Measurements from ENCODE around the gene WIPF3.

Gene WIPF3

DNA sequence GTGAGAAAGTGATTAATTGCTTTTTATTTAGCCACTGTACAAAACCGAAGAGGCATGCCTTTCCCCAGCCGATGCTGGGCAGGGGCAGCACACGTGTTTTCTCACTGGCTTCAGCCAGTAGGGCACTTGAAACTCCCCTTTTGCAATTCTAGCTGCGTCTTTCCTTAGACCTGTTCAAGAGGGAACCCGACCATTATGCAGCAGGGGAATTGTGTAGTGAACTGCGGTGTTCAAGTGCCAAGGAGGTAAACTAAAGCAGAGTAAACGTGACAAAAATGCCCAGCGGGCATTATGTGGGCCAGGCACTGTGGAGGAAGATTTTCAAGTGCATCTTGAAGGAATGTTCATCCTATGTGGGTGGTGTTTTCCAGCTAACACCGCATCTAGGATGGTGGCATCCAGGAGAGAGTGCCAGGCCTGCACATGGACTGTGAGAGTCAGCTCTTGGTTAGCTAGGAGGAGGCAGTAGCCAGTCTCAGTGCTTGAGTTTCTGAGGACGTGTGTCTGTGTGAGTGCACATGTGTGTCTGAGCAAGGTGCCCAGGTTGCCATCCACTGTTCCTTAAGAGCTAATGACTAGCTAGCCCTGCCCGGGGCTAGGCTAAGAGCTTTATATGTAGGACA is 3.3 kb downstream of the WIPF3 start:
- no peak for DNase-seq

DNA sequence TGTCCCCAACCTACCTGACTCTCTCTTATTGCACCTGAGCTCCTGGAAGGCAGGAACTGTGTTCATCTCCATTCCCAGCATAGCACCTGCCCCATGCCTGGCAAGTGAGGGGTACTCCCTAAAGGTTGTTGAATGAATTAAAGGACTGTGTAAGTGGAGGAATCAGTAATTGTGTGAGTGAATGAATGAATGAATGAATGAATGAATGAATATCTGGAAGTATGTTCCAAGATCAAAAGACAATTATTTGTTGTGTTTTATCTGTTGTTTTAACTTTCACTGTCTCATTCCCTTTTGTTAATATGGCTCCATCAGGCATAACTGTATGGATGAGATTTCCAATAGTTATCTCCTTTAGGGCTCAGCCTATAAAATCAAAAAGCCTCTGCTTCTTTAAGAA is 4.0 kb downstream of the WIPF3 start:
- no peak for DNase-seq

DNA sequence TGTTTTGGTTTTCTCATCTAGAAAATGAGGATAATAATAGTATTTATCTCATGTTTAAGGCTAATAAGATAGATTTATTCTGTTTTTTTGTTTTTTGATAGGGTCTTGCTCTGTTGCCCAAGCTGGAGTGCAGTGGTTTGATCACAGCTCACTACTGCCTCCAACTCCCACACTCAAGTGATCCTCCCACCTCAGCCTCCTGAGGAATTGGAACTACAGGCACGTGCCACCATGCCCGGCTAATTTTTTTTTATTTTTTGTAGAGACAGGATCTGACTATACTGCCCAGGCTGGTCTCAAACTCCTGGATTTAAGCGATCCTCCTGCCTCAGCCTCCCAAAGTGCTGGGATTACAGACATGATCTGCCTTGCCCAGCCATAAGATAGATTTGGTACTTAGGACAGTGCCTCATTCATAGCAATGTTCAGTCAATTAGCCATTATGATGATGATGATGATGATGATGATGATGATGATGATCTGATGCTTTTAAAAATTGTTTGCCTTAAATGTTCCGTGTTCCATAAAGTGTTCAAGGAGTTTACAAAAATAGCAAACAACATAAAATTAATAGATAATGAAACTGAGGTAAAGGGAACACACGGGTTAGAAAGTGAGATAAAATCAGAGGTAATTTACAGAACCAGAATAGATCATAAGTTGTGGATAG is 4.6 kb downstream of the WIPF3 start:
- no peak for DNase-seq

DNA sequence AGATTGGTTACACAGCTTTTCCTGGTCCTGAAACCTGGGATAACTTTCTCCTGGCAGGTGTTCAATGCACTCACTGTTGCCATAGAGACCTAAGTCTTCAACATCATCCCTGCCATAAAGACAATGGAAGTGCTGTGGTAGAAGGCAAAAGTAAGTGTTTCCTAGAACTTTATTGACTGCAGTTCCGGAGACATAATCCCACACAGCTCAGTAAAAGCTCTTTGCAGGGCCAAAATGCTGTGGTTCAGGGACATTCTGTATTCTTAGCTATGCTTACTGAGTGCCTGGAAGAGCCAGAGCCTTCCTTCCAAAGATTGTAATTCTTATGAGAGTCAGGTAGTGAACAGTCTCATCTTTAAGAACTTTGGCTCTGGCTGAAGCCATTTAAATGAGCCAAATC is 5.3 kb downstream of the WIPF3 start:
- DNase-seq, result peak; percentile 9

DNA sequence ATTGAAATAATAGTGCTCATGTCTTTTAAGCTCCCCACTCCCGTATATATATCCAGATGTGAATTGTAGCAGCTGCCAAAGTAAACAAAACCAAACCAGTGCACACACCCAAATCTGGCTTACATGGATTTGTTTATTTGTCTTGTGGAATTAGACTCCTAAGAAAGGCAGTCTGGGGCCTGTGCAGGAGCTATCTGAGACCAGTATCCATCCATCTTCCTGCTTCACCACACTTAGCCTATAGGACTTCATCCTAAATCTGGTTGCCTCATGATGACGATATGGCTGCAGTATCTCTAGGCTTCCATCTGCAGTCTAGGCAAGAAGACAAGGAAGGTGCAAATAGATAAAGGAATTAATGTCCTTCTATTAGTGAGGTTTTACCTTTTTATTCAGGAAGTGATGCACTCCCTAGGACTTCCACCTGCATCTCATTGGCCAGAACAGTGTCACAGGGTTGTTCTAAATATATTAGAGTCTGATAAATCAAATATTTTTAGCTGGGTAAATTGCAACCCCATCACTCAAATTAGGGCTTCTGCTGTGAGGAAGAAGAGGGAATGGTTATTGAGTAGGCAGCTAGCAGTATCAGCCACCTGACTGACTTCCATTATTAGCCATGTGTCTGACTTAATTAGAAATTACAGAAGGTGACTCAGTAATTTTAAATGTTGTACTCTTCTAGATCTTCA is 6.0 kb downstream of the WIPF3 start:
- DNase-seq, result no peak

DNA sequence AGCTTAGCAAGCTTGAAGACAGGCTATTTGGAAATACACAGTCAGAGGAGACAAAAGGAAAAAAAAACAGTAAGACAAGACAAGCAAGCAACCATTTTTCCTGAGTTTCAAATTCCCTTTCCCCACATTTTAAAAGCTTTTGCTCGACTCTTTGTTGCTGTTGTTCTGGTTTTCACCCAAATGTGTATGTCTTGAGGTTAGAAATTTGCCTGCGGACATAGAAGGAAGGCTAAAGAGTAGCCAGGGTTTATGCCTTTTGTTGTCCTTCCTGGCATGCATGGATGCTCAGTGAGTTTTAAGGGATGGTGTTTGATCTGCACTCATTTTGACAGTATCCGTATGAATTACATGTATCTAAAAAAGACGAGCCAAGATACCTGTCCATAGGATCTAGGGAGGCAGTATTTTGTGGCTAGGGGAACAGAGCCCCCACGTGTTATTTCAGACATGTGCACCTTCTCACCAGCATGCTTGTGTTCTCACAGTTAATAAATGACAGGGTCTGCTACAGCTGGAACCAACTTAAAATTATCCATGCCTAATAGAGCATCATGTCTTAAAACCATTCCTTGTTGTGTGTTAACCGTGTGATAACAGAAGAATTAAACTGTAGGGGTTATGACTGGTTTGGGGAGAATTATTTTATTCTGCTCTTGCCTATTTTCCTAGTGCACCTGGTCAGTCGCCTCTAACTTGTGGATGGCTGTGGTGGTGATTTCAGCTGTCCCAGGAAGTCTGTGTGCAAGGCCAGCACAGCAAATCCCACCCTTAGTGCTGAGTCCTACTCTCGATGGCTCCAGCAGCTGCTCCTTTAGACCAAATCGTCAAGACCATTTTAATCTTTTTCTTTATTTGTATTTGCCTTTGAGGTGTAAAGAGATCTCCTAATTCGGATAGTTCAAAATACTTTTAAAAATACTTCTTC is 9.1 kb downstream of the WIPF3 start:
- DNase-seq, result no peak

DNA sequence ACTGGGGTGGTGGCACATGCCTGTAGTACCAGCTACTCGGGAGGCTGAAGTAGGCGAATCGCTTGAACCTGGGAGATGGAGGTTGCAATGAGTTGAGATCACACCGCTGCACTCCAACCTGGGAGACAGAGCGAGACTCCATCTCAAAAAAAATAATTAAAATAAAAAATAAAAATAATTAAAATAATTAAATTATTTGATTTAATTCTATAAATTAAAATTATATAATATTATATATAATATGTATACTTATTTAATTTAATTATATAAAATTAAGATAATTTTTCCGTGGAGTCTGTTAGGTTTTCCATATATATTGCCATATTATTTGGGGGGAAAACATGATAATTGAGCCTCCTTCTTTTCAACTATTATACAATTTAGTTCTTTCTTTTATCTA is 12.0 kb downstream of the WIPF3 start:
- no peak for DNase-seq

DNA sequence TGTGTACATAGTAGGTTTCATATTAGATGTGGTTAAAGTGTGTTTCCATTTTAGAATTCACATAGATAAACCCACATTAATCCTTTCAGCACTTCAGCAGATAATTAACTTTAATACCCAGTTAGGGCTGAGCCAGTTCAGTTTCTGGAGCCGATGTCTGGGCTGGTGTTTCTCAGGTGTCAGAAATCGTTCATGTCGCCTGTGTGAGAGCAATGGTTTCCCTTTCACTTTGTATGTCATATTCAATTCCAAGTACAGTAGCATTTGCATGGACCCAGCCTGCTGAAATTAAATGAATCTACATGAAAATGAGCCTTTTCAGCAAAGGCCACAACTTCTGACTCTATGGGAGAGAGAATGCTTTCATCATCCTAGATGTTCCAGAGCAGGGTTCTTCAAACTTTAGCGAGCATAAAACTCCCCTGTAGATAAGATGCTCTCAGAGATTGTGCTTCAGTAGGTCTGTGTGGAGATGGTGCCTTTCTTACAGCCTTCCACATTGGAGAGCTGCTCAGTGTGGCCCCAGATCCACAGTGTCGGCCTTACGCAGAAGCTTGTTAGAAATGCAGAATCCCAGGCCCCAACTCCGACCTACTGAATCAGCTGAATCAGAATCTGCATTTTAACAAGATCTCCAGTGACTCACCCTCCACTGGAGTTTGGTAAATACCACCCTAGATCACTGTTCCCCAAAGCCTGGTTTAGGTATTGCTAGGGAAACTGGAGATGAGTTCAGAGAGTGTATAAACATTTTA is 19.6 kb downstream of the WIPF3 start:
- no peak for DNase-seq

DNA sequence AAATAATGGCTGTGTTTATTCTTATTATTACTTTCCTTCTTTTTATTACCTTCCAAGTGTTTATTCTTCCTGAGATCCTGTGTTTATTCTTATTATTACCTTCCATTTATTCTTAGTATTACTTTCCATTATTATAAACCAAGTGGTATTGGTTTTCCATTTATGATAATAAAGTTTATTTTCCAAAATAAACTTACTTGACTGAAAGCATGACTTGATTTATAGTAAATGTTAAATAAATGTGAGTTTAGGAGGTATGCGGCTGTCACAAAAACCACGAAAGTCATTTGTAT is 20.2 kb downstream of the WIPF3 start:
- no peak for DNase-seq

DNA sequence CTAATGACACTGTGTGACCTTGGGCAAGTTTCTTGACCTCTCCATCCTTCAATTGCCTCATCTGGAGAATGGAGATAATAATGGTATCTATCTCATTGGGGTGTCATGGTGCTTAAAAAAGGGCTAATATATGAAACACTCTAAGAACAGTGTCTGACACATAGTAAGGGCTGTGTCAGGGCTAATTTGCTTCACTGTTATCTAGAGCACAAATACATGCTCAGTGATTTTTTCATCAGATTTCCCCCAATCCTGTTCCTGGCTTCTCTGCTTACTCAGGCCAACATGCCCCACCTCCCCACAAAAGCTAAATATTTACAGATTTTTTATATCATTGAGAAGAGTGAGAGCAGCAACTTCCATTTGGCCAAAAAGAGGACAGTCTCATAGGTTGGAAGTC is 20.6 kb downstream of the WIPF3 start:
- DNase-seq, result no peak

DNA sequence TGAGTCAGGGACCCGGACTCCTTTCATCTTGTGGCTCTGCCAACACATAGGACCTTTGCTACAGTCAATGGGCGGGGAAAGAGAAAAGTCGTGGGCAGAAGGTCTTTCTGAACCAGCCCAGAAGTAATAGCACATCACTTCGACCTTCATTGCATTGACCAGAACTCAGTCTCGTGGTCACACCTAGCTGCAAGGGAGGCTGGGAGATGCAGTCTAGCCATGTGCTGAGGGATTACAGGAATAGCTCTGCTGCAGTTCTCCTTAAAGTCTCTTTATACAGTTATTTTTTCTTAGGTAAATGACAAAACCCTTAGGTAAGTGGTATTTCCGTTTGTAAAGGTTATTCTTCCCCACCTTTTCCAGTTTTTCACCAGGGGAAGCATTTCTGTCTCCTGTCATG is 25.4 kb downstream of the WIPF3 start:
- DNase-seq, result no peak

DNA sequence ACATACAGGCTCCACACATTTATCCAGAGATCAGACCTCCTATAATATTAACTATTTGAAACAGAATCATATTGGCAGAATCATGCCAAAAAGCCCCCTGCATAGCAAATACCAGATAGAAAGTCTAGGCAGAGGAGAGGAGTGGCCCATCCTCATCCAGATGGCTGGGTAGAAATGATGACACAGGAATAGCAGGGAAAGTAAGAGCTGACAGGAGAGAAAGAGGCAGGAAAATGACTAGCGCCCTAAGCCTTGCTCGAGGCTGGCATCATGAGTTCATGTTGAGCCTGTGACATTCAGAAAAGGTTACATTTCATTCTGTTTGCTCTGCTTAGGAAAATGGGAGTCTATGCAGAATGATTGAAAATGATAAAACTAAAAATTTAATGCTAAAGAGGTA is 27.6 kb downstream of the WIPF3 start:
- no peak for DNase-seq

DNA sequence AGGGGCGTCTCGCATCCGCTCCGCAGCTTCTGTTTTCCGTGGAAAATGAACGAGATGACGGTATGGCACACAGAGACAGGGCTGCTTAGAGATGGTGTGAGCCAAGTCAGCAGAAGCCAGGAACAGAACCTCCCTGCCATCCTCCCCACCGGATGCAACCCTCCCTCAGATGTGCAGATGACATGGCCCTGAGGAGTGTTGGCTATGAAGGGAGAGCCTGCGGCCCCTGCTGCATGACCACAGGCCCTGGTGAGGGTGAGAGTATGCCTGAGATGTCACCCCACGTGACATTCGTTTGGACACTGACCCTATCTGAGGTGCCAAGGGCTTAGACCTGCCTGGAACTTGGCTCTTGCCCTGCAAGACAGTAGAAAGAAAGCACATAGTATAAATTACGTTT is 29.4 kb downstream of the WIPF3 start:
- no peak for DNase-seq

DNA sequence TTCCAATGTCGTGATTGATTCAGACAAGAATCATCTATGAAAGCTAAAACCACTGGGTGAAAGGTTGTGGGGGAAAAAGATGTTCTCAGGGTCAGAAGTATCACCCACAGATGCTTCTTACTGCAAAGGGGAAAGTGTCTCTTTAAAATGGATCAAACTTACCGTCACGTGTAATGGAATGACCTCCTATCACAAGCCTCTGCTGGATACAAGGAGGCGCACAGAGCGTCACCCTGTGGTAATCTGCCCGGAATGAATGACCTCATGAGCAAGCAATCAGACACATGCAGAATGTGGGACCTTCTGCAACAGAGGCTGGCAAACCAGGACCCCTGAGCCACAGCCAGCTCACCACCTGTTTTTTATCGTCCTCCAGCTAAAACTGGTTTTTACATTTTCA is 33.0 kb downstream of the WIPF3 start:
- no peak for DNase-seq

DNA sequence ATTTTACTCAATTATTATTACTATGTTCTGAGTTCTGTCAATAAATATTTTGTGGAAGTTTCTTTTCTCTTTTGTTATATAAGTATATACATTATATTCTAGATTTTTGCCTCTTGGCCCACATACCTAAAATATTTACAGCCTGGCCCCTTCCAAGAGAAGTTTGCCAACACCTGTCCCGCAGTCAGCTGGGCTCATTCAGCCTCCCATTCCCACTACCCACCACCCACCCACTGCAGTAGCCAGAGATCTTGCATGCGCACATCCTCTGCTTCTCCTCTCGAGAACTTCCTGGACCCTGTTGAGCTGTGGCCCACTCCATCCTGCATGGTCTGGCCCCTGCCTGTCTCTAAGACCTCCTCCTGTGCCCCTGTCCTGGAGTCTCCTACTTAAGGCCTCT is 33.6 kb downstream of the WIPF3 start:
- no peak for DNase-seq

DNA sequence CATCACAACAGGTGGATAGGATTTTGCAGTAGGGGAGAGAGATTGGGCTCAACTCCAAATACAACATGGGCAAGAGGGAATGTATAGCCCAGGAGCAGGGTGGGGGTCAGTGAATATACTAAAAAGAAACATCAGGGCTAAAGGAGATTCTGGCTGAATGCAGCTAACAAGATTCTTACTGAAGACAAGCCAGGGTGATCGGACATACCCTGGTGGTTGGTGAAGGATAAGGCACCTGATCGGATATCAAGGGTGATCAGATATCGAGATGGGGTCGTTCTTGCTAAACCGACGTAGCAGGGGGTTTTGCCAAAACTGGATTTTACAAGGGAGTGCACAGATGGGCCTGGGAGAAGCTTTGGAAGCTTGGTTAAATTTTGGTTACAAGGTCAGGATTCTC is 34.4 kb downstream of the WIPF3 start:
- DNase-seq, result no peak

DNA sequence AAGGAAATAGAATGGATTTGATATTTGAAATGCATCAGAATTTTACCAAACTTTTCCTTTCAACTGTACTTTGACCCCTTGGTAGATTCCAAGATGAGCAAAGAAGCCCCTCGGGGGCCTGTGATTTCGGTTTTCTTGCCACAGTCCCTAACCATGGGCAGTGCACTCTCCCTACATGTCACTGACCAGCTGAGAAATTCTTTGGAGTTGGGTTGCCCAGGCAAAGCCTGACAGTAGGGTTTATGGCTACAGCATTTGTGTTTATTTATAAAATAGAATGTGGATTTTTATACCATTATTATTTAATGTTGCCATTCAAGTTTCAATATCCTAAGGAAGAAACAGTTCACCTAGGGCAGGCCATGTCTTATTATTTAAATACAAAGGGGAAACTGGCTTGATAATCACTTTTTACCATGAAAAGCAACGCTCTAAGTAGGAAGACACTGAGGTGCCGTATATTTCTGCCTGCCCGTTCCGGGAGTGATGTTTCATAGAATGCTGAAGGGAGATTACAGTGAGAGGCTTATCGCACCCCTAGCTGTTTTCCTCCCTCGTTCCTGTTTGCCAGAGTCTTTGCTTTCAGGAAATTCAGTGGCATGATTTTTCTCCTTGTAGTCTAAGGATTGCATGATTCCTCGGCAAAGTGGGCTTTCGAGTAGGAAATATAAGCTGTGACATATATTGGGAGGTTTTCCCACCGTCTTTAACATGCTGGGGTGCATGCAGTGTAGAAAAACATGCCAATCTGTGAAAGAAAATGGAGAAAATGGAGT is 35.8 kb downstream of the WIPF3 start:
- DNase-seq, result no peak

DNA sequence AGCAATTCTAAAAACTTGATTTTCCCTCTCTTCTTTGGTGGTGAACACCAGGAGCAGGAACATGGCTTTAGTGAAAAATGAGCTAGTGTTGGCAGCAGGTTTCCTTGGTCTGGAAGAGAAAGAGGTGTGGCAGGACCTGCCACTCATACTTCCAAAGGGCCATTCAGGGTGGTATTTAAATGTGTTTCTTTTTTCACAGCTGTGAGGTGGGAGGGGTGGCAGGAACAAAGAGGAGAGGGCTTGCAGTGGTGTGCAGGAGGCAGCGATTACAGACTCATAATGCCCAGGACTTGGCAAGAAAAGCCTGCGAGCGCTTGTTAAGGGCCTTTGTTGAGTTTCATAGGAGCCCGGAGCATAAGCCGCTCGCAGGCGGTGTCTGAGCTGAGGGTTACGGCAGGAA is 36.8 kb downstream of the WIPF3 start:
- no peak for DNase-seq

DNA sequence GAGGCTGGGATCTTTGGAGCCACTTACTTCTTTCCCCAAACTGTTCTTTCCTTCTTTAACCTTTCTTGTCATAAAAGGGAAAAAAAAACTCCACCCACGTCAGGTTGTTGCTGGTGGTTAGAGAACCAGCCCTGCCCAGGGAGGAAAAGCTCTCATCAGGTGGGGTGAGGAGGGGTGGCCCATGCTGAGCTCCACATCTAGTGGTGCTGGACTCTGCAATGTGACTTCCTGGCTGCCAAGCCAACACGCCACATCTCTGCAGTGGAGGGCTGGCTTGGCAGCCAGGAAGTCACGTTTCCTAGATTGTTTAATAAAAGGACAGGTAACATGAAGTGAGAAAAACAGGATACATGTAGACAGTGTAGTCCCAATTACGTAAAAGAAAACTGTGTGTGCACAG is 37.4 kb downstream of the WIPF3 start:
- DNase-seq, result no peak

DNA sequence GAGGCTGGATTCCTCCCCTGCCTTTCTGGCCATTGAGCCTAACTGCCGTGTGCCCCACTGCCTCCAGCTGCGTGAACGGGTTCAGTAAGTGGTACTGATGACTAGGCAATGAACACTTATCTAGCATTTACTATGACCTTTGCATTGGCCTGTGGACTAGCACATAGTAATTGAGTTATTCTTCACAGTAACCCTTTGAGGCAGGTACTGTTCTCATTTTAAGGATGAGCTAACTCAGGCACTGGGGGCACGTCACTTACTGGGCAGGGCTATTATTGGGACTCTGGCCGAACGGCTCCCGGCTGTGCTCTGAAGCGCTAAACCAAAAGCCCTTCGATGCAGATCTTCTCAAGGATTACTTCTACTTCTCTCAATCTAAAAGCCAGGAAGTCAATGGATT is 38.3 kb downstream of the WIPF3 start:
- DNase-seq, result no peak

DNA sequence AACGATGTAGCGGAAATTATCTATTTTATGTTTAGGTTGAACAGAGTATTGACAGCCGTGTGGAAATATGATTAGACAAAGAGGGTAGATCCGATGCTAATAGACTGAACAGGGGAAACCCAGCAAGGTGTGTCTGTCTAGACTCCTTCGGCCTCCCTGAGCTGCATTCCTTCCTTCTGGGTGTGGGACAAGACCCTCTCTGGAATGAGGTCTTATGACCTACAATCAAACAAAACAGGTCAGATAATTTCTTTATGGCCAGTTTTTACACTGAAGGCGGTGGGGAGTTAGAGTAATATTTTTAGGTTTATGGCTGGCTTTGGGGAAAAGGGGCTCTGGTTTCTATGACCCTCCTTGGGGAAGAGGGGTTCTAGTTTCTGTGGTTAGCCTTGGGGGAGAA is 41.2 kb downstream of the WIPF3 start:
- no peak for DNase-seq

DNA sequence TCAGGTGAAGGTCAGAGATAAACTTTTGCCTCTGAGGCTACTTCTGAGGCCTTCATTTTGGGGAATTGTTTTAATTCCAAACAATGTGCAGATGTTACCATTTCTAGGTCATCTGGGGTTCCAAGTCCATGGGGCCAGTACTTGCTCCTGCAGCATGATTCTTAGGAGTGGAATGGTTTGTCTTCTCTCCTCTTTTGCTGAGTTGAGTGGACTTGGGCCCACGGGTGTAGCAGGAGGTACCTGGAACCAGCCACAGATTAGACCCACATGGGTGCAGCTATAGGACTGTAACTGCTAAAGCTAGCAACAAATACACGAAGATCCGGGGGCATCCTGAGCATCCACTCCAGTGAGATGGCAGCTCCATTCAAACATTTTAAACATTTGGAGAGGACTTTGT is 41.6 kb downstream of the WIPF3 start:
- no peak for DNase-seq

Data from NCI-H2171 (cell line).